ENCODE results near the gene MYLK.

Gene MYLK

DNA sequence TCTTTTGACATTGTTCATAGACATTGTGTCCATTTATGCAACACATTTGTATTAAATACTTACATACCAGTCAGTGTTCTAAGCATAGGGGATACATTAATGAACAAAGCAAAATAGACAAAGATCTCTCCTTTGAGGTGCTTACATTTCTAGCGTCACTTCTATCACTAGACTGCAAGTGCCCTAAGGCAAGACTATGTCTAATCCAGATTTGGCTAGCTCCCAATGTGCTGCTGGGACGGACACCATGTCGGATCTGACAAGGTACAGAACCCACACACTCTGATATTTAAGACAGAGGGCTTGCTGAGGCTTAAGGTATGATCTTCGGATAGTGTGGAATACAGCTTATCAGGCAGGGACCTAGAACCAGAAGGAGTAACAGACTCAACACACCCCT lies 41.4 kb downstream of the MYLK start:
- no peak for DNase-seq (ENCODE audit: low read depth)
- H3K4me3 ChIP-seq (ENCODE audit: low read length), result no peak overlapping the region
- TF ChIP-seq, protein P1, sequence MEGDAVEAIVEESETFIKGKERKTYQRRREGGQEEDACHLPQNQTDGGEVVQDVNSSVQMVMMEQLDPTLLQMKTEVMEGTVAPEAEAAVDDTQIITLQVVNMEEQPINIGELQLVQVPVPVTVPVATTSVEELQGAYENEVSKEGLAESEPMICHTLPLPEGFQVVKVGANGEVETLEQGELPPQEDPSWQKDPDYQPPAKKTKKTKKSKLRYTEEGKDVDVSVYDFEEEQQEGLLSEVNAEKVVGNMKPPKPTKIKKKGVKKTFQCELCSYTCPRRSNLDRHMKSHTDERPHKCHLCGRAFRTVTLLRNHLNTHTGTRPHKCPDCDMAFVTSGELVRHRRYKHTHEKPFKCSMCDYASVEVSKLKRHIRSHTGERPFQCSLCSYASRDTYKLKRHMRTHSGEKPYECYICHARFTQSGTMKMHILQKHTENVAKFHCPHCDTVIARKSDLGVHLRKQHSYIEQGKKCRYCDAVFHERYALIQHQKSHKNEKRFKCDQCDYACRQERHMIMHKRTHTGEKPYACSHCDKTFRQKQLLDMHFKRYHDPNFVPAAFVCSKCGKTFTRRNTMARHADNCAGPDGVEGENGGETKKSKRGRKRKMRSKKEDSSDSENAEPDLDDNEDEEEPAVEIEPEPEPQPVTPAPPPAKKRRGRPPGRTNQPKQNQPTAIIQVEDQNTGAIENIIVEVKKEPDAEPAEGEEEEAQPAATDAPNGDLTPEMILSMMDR (conservative IDR thresholded peaks at IDR 0.05; ENCODE audit: low read length), result no peak

DNA sequence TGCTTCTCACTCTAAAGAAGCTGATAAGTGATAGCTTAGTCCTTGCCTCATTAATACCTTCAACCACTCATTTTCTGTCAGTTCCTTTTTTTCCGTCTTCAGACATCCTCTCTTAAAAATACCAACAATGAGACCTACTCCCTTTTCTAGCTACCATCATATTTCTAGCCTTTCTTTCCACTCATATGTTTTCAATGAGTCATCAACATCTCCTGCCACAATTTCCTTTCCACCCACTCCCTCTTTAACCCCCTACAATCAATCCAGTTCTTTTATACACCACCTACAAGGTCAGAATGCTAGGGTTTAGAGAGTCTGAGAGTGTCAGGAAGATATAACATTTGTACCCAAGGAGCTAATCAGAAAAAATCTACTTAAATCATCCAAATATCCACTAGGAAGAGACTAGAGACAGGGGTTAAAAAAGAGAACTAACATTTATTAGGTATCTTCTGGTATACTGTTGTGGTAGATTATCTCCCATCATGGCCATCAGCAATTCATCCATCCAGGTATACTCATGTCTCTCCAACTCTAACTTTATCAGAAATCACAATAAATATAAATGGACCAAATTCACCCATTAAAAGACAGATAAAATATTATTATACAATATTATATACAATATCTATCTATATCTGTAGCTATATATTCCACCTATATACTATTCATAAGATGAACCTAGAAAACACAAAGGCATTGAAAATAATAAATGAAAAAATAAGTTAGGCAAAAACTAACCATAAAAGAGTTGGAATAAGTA lies 42.5 kb downstream of the MYLK start:
- TF ChIP-seq, protein P1 (conservative IDR thresholded peaks at IDR 0.05; ENCODE audit: low read length), result no peak
- H3K4me3 ChIP-seq (ENCODE audit: low read length), result no peak overlapping the region
- DNase-seq (ENCODE audit: low read depth), result no peak

DNA sequence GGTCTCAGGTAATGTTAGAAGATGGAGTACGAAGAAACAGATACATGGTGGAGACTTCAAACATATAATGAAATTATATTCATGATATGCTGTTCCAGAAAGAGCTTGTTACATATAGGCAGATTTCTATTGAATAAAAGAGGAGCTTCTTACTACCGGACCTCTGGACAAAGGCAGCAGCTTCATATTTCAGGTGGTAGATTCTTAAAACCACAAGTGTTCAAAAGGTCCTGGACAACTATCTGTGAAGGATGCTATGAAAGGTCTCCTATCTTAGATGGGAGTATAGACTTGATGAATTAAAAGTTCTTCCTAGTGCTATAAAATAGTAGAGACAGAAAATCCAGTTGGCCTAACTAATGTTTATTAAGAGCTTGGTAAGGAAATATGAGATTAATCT lies 43.2 kb downstream of the MYLK start:
- H3K4me3 ChIP-seq (ENCODE audit: low read length), result no peak overlapping the region
- TF ChIP-seq, protein P1 (conservative IDR thresholded peaks at IDR 0.05; ENCODE audit: low read length), result no peak
- no peak for DNase-seq (ENCODE audit: low read depth)

- DNase-seq (ENCODE audit: low read depth), result no peak
- TF ChIP-seq, protein P1 (conservative IDR thresholded peaks at IDR 0.05; ENCODE audit: low read length), result no peak
- no peak overlapping the region for H3K4me3 ChIP-seq (ENCODE audit: low read length)
Observed at GRCh38 chr3:123837858-123838257, 46.3 kb downstream of the MYLK start.

DNA sequence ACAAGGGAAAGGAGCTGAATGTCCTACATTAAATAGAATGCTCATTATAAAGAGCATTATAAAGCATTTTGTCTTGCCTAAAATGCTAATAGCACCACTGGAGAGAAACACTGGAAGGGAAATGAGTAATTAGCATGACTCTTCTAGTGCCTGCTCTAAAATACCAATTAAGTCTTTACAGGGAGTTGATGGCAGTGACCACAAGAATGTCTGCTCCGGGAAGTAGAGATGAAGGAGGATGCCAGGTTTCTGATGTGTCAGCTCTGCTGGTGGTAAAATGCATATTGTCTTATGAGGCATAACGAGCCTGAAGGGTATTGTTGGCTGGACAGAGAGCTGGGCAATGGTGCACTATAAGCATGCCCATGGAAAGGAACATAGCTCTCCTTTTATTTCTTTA lies 49.5 kb downstream of the MYLK start:
- H3K4me3 ChIP-seq (ENCODE audit: low read length), result no peak overlapping the region
- DNase-seq (ENCODE audit: low read depth), result peak; percentile 96
- TF ChIP-seq, protein P1 (conservative IDR thresholded peaks at IDR 0.05; ENCODE audit: low read length), result no peak

DNA sequence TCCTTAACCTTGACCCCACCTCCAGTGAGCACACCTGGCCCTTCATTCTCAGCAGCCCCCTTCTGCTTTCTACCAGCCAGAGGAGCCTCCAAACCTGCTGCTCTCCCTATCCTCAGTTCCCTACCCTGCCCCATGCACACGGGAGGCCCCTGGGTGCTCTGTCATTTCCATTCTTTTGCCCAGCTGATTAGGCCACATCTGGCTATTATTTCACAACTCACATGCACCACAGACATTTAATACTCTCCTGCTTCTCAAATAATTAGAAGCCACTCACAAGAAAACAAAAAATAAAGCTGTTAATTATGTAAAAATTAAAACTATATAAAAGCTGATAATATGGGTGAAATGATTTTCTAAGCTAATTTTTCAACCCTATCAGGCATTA lies 50.7 kb downstream of the MYLK start:
- TF ChIP-seq, protein P1 (conservative IDR thresholded peaks at IDR 0.05; ENCODE audit: low read length), result no peak
- peak; percentile 55 for DNase-seq (ENCODE audit: low read depth)
- H3K4me3 ChIP-seq (ENCODE audit: low read length), result no peak overlapping the region

DNA sequence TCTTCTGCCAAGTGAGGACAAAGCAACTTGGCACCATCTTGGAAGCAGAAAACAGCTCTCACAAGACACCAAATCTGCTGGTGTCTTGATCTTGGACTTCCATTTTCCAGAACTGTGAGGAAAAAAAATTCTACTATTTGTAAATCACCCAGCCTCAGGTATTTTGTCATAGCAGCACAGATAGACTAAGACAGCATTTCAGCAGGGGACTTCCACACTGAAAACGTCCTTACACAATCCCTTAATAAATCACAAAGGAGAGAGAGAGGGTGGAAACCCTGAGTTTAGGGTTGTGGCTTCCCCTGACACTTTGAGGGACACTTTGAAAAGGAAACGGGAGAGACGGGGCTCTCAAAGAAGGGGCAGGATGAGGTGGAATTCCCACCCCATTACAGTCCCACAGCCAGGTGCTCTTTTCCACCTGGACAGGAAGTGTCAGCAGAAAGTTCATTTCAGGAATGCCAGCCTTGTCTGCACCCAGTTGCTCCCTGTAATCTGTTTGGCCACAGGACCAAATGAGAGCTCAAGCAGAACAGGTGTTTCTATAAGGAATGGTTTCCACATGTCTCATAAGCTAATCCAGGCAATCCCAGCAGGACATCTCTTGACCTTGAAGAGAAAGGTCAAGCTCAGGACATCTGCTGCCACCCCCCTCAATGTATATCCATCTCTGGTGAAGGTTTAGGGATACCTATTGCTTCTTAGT lies 51.3 kb downstream of the MYLK start:
- H3K4me3 ChIP-seq (ENCODE audit: low read length), result no peak overlapping the region
- DNase-seq (ENCODE audit: low read depth), result no peak
- TF ChIP-seq, protein P1 (conservative IDR thresholded peaks at IDR 0.05; ENCODE audit: low read length), result no peak

All from AG10803 (cell line).